Measurements from ENCODE around the gene MIAT.

DNA sequence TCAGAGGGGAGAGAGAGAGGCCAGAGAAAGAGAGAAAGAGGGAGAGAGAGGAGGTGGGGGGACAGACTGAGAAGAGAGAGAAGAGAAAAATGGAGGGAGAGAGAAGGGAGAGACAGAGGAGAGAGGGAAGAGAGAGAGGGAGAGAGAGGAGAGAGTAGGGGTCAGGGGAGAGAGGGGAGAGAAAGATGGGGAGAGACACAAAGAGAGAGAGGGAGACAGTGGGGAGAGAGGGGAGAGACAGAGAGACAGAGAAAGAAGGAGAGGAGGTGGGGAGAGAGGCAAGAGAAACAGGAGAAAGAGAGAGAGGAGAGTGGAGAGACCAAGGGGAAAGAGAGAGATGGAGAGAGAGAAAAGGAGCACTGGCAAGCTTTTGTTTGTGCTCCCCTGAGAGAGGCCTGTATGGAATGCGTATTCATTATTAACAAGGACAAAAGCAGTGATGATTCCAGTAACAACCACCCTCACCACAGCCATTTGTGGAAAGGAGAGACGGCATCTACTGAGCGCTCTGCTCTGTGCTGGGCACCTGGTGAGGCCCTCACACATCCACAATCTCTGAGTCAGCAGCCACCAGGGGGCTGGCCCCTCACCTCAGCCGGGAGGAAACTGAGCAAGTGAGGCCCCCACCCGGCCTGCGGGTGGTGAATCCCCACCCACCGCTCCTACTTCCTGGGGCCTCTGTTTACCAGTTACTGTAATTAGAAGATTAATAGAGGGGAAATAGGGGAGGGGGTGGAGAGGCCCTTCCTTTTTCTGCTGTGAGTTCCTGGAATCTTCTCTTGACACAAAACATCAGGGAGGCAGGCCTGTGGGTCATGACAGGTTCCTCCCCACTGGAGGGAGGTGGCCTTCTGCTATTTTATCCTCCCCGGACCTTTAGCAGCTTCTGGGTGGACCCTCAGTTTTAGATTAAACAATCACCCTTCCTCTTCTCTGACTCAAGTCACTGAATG, 14.6 kb upstream of the MIAT start:
- TF ChIP-seq, protein P1, sequence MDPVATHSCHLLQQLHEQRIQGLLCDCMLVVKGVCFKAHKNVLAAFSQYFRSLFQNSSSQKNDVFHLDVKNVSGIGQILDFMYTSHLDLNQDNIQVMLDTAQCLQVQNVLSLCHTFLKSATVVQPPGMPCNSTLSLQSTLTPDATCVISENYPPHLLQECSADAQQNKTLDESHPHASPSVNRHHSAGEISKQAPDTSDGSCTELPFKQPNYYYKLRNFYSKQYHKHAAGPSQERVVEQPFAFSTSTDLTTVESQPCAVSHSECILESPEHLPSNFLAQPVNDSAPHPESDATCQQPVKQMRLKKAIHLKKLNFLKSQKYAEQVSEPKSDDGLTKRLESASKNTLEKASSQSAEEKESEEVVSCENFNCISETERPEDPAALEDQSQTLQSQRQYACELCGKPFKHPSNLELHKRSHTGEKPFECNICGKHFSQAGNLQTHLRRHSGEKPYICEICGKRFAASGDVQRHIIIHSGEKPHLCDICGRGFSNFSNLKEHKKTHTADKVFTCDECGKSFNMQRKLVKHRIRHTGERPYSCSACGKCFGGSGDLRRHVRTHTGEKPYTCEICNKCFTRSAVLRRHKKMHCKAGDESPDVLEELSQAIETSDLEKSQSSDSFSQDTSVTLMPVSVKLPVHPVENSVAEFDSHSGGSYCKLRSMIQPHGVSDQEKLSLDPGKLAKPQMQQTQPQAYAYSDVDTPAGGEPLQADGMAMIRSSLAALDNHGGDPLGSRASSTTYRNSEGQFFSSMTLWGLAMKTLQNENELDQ (CRISPR knock-in tag; IDR thresholded peaks at IDR 0.05; ENCODE audit: borderline replicate concordance) = no peak
- TF ChIP-seq CBX2 (IDR thresholded peaks at IDR 0.05; ENCODE audit: low read depth, low read length) = no peak
- no peak for TF ChIP-seq CBX2 (CRISPR knock-in tag; IDR thresholded peaks at IDR 0.05; ENCODE audit: low read depth)
